CD4-positive, CD25-positive, alpha-beta regulatory T cell (primary cell): ENCODE measurements around the gene SLC25A39. TPM values are rescaled to one million over a fixed set of nuclear protein-coding genes. Genes with fewer than 3 reads are reported as not detected.

Experiments
- ATAC-seq, 2 donors: fragments of 150-1000 bp; cut with Tn5 transposase; one replicate each; pipeline ENCODE4 v1.10.0; 2021; ENCODE audit warnings: low read depth in 2 of 2, moderate number of reproducible peaks in 2 of 2, moderate library complexity in 1 of 2
- DNase-seq, 3 donors: peaks; one replicate each; pipeline versions ENCODE4 v3.0.0 to v3.0.0-alpha.2; 2012 to 2022; ENCODE audit warnings: mixed read lengths in 1 of 3
- H3K27ac ChIP-seq: one replicate; pipeline ENCODE4 v1.7.0; 2013; ENCODE audit warnings: mild to moderate bottlenecking, low read length; ENCODE audit not compliant: insufficient read depth, poor library complexity, severe bottlenecking
- H3K27me3 ChIP-seq: one replicate; pipeline ENCODE4 v1.7.0; 2013; ENCODE audit warnings: low read length; ENCODE audit not compliant: control insufficient read depth, insufficient read depth
- H3K36me3 ChIP-seq: one replicate; pipeline ENCODE4 v1.7.0; 2013; ENCODE audit warnings: mild to moderate bottlenecking, low read length, moderate library complexity; ENCODE audit not compliant: control insufficient read depth, insufficient read depth
- H3K4me1 ChIP-seq: 2 replicates; pipeline ENCODE4 v1.7.0; 2013; ENCODE audit warnings: mild to moderate bottlenecking, low read length; ENCODE audit not compliant: insufficient read depth, control insufficient read depth, poor library complexity, severe bottlenecking
- H3K4me3 ChIP-seq: one replicate; pipeline ENCODE4 v1.7.0; 2013; ENCODE audit warnings: low read depth, mild to moderate bottlenecking, low read length, moderate library complexity
- H3K9me3 ChIP-seq, 2 experiments: 1 replicate in 1 of 2; 2 replicates in 1 of 2; pipeline ENCODE4 v1.7.0; 2013; ENCODE audit warnings: low read length in 2 of 2, mild to moderate bottlenecking in 1 of 2, moderate library complexity in 1 of 2; ENCODE audit not compliant: control insufficient read depth in 2 of 2
- H3K27ac Mint-ChIP-seq, 3 donors: one replicate each; pipeline ENCODE4 v1.8.0; 2020 to 2022; ENCODE audit warnings: mild to moderate bottlenecking in 3 of 3, mixed read lengths in 3 of 3, moderate library complexity in 2 of 3
- H3K27me3 Mint-ChIP-seq: one replicate; pipeline ENCODE4 v1.8.0; 2022; ENCODE audit warnings: mild to moderate bottlenecking, mixed read lengths
- H3K36me3 Mint-ChIP-seq: one replicate; pipeline ENCODE4 v1.8.0; 2020; ENCODE audit warnings: mixed read lengths
- H3K4me1 Mint-ChIP-seq, 4 donors: one replicate each; pipeline ENCODE4 v1.8.0; 2020 to 2022; ENCODE audit warnings: mixed read lengths in 4 of 4, mild to moderate bottlenecking in 1 of 4
- H3K4me3 Mint-ChIP-seq, 4 donors: one replicate each; pipeline ENCODE4 v1.8.0; 2020 to 2022; ENCODE audit warnings: mild to moderate bottlenecking in 4 of 4, mixed read lengths in 4 of 4, moderate library complexity in 3 of 4
- H3K9me3 Mint-ChIP-seq, 7 donors: one replicate each; pipeline ENCODE4 v1.8.0; 2020 to 2022; ENCODE audit warnings: mixed read lengths in 7 of 7, mild to moderate bottlenecking in 3 of 7, moderate library complexity in 2 of 7
- polyA plus RNA-seq, 4 donors: library from polyadenylated mRNA; unstranded; fragments of 300-500 nt; fragmentation: Illumina TruSeq; gene quantifications; one replicate each; pipeline ENCODE4 v1.2.3, GENCODE V29; 2021
- total RNA-seq: library from RNA; stranded (reverse); gene quantifications from one replicate; pipeline ENCODE4 v1.2.3, GENCODE V29; 2022

The SLC25A39 gene
- total and polyA plus RNA-seq, 5 donors from 2014 or later: 64.7 to 112 (median 97.0) TPM

DNA sequence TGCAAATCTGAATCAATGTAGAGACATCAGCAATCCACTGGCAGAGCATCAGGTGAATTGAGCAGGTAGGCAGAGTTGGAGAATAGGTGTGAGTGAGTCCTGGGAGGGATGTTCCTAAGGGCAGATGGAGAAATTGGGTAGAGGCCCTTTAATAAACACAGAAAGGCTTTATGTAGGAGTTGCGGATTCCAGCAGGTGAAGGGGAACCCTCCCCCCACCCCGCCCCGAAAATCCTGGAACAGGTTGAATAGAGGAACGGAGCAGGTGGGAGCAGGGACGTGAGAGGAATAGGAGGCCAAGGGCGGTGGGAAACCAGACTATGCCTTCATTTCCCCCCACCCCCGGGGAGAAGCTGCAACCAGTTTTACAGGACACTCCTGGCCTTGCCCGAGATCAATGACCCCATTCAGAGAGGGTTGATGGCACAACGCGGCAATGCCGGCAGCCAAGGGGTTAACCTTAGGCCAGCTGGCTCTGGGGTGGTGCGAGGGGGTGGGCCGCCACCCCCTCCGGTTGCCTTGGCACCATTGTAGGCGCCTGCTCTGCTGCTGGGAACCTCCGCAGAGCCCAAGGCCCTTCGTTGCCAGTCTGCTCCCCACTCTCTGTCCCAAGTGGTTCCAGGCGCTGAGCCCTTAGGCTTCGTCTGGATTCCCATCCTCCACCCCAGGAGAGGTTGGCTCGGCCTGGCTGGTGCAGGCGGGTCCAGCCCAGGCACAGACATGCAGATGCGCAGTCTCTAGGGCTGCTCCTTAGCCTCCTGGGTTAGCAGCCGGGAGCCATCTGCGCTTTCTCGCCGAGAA, 17.0 kb downstream of the SLC25A39 start:
- H3K4me3 Mint-ChIP-seq: peak overlapping the region in 3 of 4 donors; percentile 0 to 72 (median 66)
- peaks cover 17% of the 10 kb centered on the region for H3K4me1 ChIP-seq
- no peak for ATAC-seq
- no peaks in the 10 kb centered on the region for H3K36me3 Mint-ChIP-seq
- peak overlapping the region in 1 of 3 donors; percentile 28 for H3K27ac Mint-ChIP-seq
- H3K27me3 ChIP-seq: peaks cover 10% of the 10 kb centered on the region
- no peak for DNase-seq
- H3K36me3 ChIP-seq: no peaks in the 10 kb centered on the region
- H3K4me1 Mint-ChIP-seq: peaks cover 0 to 23% (median 8%) of the 10 kb centered on the region in 4 donors
- H3K27me3 Mint-ChIP-seq: peaks cover 40% of the 10 kb centered on the region
- no peaks in the 10 kb centered on the region for H3K9me3 ChIP-seq
- H3K27ac ChIP-seq: no peak overlapping the region
- peaks cover 0 to 4% (median 0%) of the 10 kb centered on the region in 7 donors for H3K9me3 Mint-ChIP-seq
- H3K4me3 ChIP-seq: no peak overlapping the region

- ATAC-seq: no peak
- Mint-ChIP-seq H3K27me3 (peaks cover 46% of the 10 kb centered on the region), H3K4me1 (peaks cover 0 to 19% (median 6%) of the 10 kb centered on the region in 4 donors), H3K27ac (no peak overlapping the region), H3K36me3 (no peaks in the 10 kb centered on the region), H3K9me3 (peaks cover 0 to 2% (median 0%) of the 10 kb centered on the region in 7 donors), H3K4me3 (no peak overlapping the region)
- Histone ChIP-seq H3K27me3 (peaks cover 15% of the 10 kb centered on the region), H3K4me3 (no peak overlapping the region), H3K36me3 (no peaks in the 10 kb centered on the region), H3K9me3 (no peaks in the 10 kb centered on the region), H3K4me1 (peaks cover 17% of the 10 kb centered on the region), H3K27ac (no peak overlapping the region)
- DNase-seq: no peak
Observed at GRCh38 chr17:44304651-44305050, 20.0 kb downstream of the SLC25A39 start.

DNA sequence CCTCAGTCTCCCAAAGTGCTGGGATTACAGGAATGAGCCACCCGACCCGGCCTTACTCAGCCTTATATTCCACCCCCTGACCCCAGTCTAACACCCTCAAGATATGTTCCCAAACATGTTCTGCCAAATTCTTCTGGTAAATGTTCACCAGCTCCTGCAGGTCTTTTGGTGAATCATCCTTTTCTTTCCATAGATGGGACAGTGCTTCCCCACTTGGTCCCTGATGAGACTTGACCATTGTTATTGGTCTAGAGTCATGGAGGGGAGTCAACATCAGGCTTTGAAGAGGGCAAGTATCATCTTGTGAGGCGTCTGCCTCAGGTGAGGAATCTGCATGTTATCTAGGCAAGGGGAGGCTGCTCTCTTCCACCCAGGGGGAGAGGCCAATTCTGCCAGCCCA, 26.6 kb downstream of the SLC25A39 start:
- ATAC-seq (no peak), DNase-seq (no peak)
- no peak overlapping the region for H3K27ac ChIP-seq
- no peaks in the 10 kb centered on the region for H3K9me3 Mint-ChIP-seq
- H3K27me3 ChIP-seq: peaks cover 5% of the 10 kb centered on the region
- H3K4me3 ChIP-seq: no peak overlapping the region
- H3K27ac Mint-ChIP-seq: no peak overlapping the region
- peaks cover 0 to 6% (median 0%) of the 10 kb centered on the region in 4 donors for H3K4me1 Mint-ChIP-seq
- no peaks in the 10 kb centered on the region for H3K36me3 ChIP-seq
- peaks cover 34% of the 10 kb centered on the region for H3K27me3 Mint-ChIP-seq
- H3K4me3 Mint-ChIP-seq: no peak overlapping the region
- H3K9me3 ChIP-seq: no peaks in the 10 kb centered on the region
- H3K4me1 ChIP-seq: no peaks in the 10 kb centered on the region
- H3K36me3 Mint-ChIP-seq: no peaks in the 10 kb centered on the region

DNA sequence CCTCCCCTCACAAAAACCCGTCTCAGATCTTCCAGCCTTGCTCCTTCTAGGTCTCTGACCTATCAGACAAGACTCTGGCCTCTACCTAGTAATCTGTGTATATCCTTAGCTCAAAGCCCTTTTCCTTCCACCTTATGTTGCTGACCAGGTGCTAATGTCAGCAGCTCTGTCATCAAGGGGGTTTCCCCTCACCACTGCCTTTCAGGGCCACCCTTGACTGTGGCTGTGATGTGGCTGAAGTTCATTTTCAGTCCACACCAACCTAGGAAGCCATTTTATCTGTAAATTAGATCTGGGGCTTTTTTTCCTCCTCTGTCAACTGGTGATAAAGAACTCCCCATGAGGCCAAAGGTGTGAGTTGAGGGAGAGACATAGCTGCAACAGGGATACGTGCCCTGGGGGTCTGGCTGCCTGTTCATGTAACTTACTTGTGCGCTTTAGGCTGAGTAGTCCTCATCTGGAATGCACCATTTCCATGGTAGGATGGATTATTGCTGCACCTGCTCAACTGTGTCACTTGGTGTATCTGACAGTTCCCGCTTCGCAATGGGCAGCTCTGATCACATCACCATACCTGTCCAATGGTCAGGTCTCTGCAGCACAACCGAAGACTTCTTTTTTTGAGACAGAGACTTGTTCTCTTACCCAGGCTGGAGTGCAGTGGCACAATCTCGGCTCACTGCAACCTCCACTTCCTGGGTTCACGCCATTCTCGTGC, 31.0 kb downstream of the SLC25A39 start:
- Mint-ChIP-seq H3K27me3 (peaks cover 33% of the 10 kb centered on the region), H3K4me1 (no peaks in the 10 kb centered on the region), H3K4me3 (no peak overlapping the region), H3K27ac (no peak overlapping the region), H3K9me3 (no peaks in the 10 kb centered on the region), H3K36me3 (no peaks in the 10 kb centered on the region)
- H3K36me3 ChIP-seq: no peaks in the 10 kb centered on the region
- H3K27ac ChIP-seq: no peak overlapping the region
- no peaks in the 10 kb centered on the region for H3K4me1 ChIP-seq
- ATAC-seq: no peak
- DNase-seq: no peak
- no peaks in the 10 kb centered on the region for H3K27me3 ChIP-seq
- H3K4me3 ChIP-seq: no peak overlapping the region
- no peaks in the 10 kb centered on the region for H3K9me3 ChIP-seq

DNA sequence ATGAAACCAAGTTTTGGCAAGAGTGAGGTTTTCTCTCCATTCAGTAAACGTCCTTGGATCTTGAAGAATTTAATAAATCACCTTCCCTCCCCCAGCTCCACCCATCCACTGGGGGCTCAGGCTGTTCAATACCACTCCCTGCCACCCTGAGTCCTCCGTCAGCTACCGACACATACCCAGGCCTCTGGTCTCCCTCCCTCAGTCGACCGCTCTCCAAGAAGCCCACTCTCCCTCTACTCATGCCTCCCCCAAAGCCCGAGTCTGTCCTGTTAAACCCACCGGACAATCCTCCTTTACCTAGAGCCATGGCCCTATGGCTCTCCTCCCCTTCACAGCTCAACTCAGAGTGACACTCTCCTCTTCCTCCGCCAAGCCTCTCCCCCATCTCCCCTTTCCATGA, 37.0 kb downstream of the SLC25A39 start:
- Mint-ChIP-seq H3K9me3 (no peaks in the 10 kb centered on the region), H3K27me3 (peaks cover 26% of the 10 kb centered on the region), H3K4me3 (no peak overlapping the region), H3K27ac (no peak overlapping the region), H3K36me3 (no peaks in the 10 kb centered on the region), H3K4me1 (peaks cover 0 to 6% (median 0%) of the 10 kb centered on the region in 4 donors)
- no peak for DNase-seq
- no peak for ATAC-seq
- no peak overlapping the region for H3K4me3 ChIP-seq
- no peaks in the 10 kb centered on the region for H3K9me3 ChIP-seq
- no peaks in the 10 kb centered on the region for H3K27me3 ChIP-seq
- H3K4me1 ChIP-seq: no peaks in the 10 kb centered on the region
- no peaks in the 10 kb centered on the region for H3K36me3 ChIP-seq
- H3K27ac ChIP-seq: no peak overlapping the region

- no peaks in the 10 kb centered on the region for H3K36me3 Mint-ChIP-seq
- H3K4me1 Mint-ChIP-seq: peaks cover 0 to 11% (median 5%) of the 10 kb centered on the region in 4 donors
- H3K27ac Mint-ChIP-seq: no peak overlapping the region
- H3K4me1 ChIP-seq: peaks cover 6% of the 10 kb centered on the region
- H3K36me3 ChIP-seq: no peaks in the 10 kb centered on the region
- DNase-seq (no peak), ATAC-seq (no peak)
- H3K27ac ChIP-seq: no peak overlapping the region
- peaks cover 17% of the 10 kb centered on the region for H3K27me3 Mint-ChIP-seq
- no peak overlapping the region for H3K4me3 Mint-ChIP-seq
- H3K4me3 ChIP-seq: no peak overlapping the region
- H3K9me3 ChIP-seq: no peaks in the 10 kb centered on the region
- H3K9me3 Mint-ChIP-seq: no peaks in the 10 kb centered on the region
- no peaks in the 10 kb centered on the region for H3K27me3 ChIP-seq
Observed at GRCh38 chr17:44284024-44284400, 40.6 kb downstream of the SLC25A39 start.

DNA sequence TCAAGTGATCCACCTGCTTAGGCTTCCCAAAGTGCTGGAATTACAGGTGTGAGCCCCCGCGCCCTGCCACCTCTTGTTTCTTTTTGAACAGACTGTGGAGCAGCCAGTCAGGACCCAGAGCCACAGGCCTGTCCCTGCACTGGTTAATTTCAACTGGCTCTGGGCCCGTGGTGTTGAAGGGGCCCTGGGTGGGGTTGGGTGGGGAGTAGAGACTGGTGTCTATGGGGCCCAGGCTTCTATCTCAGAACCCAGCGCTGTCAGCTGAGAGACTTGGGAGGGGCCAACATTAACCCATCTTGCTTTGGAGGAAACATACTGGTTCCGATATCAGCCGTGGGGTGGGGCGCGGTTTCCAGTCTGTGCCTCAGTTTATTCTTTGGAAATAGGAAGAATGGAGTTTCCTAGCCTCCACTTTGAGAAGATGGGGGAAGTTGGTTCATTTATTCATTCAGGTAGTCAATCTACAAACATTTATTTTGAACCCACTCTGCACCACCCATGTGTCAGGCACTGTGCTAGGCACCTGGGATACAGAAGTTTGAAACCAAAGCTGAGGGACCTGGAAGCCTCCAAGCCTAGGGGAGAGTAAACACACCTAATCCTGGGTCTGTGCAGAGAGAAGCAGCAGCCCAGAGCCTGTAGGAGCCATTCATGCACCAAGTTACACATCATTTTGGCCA, 41.1 kb downstream of the SLC25A39 start:
- ATAC-seq (no peak), DNase-seq (no peak)
- Mint-ChIP-seq H3K27me3 (peaks cover 17% of the 10 kb centered on the region), H3K36me3 (no peaks in the 10 kb centered on the region), H3K9me3 (no peaks in the 10 kb centered on the region), H3K4me3 (no peak overlapping the region), H3K27ac (no peak overlapping the region), H3K4me1 (peaks cover 0 to 11% (median 5%) of the 10 kb centered on the region in 4 donors)
- Histone ChIP-seq H3K9me3 (no peaks in the 10 kb centered on the region), H3K4me1 (peaks cover 6% of the 10 kb centered on the region), H3K4me3 (no peak overlapping the region), H3K27ac (no peak overlapping the region), H3K36me3 (no peaks in the 10 kb centered on the region), H3K27me3 (no peaks in the 10 kb centered on the region)
